SU-DHL-6 (cell line): ENCODE measurements around the gene STARD3.

ENCODE experiments used
- H2AFZ ChIP-seq: fragments of 200-600 bp; sonication (generic); 2 replicates; pipeline ENCODE4 v1.6.1; 2014; ENCODE audit warnings: low read depth, mild to moderate bottlenecking, moderate library complexity, mixed read lengths, antibody characterized with exemption, low read length; ENCODE audit not compliant: severe bottlenecking
- H3F3A ChIP-seq: fragments of 200-600 bp; shearing (Covaris generic); 2 replicates; pipeline ENCODE4 v1.6.0; 2016; ENCODE audit warnings: antibody characterized with exemption, mild to moderate bottlenecking; ENCODE audit not compliant: insufficient read depth
- H3K27ac ChIP-seq: fragments of 200-600 bp; sonication (generic); 2 replicates; pipeline ENCODE4 v1.5.1; 2016; ENCODE audit warnings: low read depth, mild to moderate bottlenecking, low read length, moderate library complexity, mixed read lengths
- H3K27me3 ChIP-seq: fragments of 200-600 bp; sonication (generic), shearing (Covaris generic); 2 replicates; pipeline ENCODE4 v1.6.0; 2014; ENCODE audit warnings: mild to moderate bottlenecking, low read length
- H3K36me3 ChIP-seq: fragments of 200-600 bp; sonication (generic); 2 replicates; pipeline ENCODE4 v1.6.1; 2014; ENCODE audit warnings: mild to moderate bottlenecking, low read length, mixed read lengths
- H3K4me2 ChIP-seq: fragments of 300-600, 200-600 bp; shearing (Covaris generic), sonication (generic); 2 replicates; pipeline ENCODE4 v1.6.0; 2014; ENCODE audit warnings: low read length, low read depth, mild to moderate bottlenecking; ENCODE audit not compliant: poor library complexity, severe bottlenecking
- H3K4me3 ChIP-seq: fragments of 200-600 bp; sonication (generic); 2 replicates; pipeline ENCODE4 v1.5.1; 2014; ENCODE audit warnings: antibody characterized with exemption, low read length, mild to moderate bottlenecking, mixed read lengths; ENCODE audit not compliant: insufficient read depth, poor library complexity, severe bottlenecking
- H3K79me2 ChIP-seq: fragments of 200-600 bp; sonication (generic); 2 replicates; pipeline ENCODE4 v1.6.1; 2014; ENCODE audit warnings: mild to moderate bottlenecking, low read length, moderate library complexity; ENCODE audit not compliant: insufficient read depth
- H3K9ac ChIP-seq: fragments of 200-600 bp; sonication (generic); 2 replicates; pipeline ENCODE4 v1.7.0; 2014; ENCODE audit warnings: mild to moderate bottlenecking, low read length
- H3K9me2 ChIP-seq: fragments of 200-600 bp; sonication (generic); replicated peaks from 2 replicates; pipeline ENCODE4 v1.6.1; 2014; ENCODE audit warnings: low read length; ENCODE audit not compliant: insufficient read depth
- H3K9me3 ChIP-seq: fragments of 200-600 bp; sonication (generic); 2 replicates; pipeline ENCODE4 v1.6.1; 2014; ENCODE audit warnings: low read length, mixed read lengths; ENCODE audit not compliant: insufficient read depth
- H4K20me1 ChIP-seq: fragments of 200-600 bp; sonication (generic); 2 replicates; pipeline ENCODE4 v1.6.1; 2014; ENCODE audit warnings: low read depth, mild to moderate bottlenecking, antibody characterized with exemption, low read length, moderate library complexity, mixed read lengths
- EZH2phosphoT487 ChIP-seq: fragments of 200-600 bp; sonication (generic), shearing (Covaris generic); conservative IDR thresholded peaks from 2 replicates; pipeline ENCODE4 v1.6.1; 2018; ENCODE audit warnings: mild to moderate bottlenecking, antibody characterized with exemption, low read length, moderate library complexity, mixed read lengths
- TF ChIP-seq, protein P1 (sequence below): fragments of 200-600 bp; sonication (generic); IDR thresholded peaks from one replicate; pipeline ENCODE4 v1.5.1; 2017; ENCODE audit warnings: antibody characterized with exemption, mild to moderate bottlenecking, low read length, moderate library complexity; ENCODE audit not compliant: insufficient read depth, poor library complexity, severe bottlenecking

Gene STARD3

DNA sequence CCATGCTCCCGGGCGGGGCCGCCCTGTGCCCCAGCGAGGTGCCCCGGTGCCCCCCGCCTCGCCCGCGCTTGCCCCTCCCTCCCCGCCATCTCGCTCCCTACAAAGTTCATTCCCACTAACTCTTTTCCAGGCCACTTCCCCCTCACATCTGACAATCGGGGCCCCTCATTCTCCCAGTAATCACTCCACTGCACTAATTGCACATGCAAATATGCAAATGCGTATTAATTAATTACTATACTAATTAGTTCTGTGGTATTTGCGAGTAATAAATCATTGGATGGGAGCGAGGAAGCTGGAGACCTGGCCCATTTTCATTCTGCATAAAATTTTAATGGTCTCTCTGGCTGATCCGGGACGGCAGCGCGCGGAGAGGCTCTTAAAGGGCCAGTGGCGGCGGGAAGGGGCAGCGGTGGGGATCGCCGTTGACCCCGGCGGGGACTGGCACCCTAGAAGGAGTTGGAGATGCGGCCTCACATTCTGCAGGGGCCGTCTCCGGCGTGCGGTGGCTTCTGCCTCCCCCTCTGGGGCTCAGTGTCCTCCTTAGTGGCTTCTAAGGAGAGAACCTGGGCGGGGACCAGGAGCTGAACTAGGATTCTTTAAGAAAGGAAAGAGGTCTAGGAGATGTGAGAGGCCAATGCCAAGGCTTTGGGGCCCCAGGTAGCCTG lies 18.6 kb upstream of the STARD3 start:
- peaks cover 26% of the 10 kb centered on the region for H3F3A ChIP-seq
- no peak overlapping the region for H3K27ac ChIP-seq
- peak overlapping the region; percentile 59 for H3K9ac ChIP-seq
- H3K9me2 ChIP-seq: no peaks in the 10 kb centered on the region
- no peaks in the 10 kb centered on the region for H4K20me1 ChIP-seq
- TF ChIP-seq EZH2phosphoT487: no peak
- TF ChIP-seq, protein P1, sequence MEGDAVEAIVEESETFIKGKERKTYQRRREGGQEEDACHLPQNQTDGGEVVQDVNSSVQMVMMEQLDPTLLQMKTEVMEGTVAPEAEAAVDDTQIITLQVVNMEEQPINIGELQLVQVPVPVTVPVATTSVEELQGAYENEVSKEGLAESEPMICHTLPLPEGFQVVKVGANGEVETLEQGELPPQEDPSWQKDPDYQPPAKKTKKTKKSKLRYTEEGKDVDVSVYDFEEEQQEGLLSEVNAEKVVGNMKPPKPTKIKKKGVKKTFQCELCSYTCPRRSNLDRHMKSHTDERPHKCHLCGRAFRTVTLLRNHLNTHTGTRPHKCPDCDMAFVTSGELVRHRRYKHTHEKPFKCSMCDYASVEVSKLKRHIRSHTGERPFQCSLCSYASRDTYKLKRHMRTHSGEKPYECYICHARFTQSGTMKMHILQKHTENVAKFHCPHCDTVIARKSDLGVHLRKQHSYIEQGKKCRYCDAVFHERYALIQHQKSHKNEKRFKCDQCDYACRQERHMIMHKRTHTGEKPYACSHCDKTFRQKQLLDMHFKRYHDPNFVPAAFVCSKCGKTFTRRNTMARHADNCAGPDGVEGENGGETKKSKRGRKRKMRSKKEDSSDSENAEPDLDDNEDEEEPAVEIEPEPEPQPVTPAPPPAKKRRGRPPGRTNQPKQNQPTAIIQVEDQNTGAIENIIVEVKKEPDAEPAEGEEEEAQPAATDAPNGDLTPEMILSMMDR: no peak
- peak overlapping the region; percentile 79 for H3K4me2 ChIP-seq
- peak overlapping the region; percentile 93 for H2AFZ ChIP-seq
- H3K4me3 ChIP-seq: peak overlapping the region; percentile 59
- H3K9me3 ChIP-seq: no peaks in the 10 kb centered on the region
- H3K36me3 ChIP-seq: no peaks in the 10 kb centered on the region
- H3K27me3 ChIP-seq: no peaks in the 10 kb centered on the region
- no peaks in the 10 kb centered on the region for H3K79me2 ChIP-seq

DNA sequence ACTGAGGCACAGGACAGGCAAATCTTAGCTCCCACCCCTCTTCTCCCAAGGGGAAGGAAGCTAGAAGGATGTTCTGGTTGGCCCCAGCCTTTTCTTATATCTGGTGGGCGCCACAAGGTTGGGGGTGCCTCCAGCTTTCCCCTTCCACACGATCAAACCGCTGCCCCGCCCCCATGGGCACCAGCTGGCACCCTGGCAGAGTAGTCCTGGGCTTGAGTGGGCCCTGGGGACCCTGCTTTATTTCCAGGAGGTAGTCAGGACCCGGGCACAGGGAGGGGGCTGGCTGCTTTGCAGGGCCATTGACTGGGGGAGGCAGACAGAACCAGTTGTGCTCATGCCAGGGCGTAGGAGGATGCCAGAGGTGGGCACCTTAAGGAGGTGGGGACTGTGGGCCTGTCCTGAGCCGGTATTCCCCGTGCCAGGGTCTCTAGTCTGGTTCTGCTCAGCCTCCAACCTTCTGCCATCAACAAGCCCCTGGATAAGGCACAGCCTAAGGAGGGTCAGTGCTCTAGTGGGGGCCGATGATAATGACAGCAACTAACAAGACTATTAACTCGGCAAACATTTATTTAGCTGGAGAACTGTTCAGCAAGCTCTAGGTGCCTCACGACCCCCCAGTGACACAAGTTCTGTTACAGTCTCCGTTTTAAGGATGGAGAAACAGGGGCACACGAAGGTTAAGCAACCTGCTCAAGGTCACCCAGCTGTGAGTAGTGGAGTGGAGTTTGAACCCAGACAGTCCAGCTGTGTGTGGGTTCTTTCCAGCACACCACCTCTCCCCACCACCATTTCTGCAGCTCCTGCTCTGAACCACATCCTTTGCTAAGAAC lies 17.8 kb upstream of the STARD3 start:
- H3K4me2 ChIP-seq: no peak overlapping the region
- no peaks in the 10 kb centered on the region for H3K9me3 ChIP-seq
- H3F3A ChIP-seq: peaks cover 26% of the 10 kb centered on the region
- TF ChIP-seq, protein P1: no peak
- no peak for TF ChIP-seq EZH2phosphoT487
- H3K79me2 ChIP-seq: no peaks in the 10 kb centered on the region
- no peaks in the 10 kb centered on the region for H3K27me3 ChIP-seq
- no peak overlapping the region; the same call in 1 of the 2 replicates for H3K9ac ChIP-seq
- no peak overlapping the region for H2AFZ ChIP-seq
- no peaks in the 10 kb centered on the region for H3K9me2 ChIP-seq
- H4K20me1 ChIP-seq: no peaks in the 10 kb centered on the region
- H3K4me3 ChIP-seq: no peak overlapping the region
- no peaks in the 10 kb centered on the region for H3K36me3 ChIP-seq
- no peak overlapping the region for H3K27ac ChIP-seq

DNA sequence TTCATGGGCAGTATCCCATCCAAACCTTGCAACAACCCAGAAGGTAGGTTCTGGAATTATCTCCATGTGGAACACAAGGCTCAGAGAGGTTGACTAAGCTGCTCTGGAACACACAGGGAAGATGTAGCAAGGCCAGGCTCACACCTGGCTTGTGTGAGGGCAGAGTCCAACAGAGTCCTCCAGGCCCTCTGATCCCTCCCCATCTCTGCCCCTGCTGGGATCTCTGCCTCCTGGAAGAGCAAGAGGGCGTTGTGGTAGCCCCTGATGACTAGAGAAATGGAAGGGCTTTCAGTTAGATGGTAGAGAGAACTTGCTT lies 17.2 kb upstream of the STARD3 start:
- TF ChIP-seq EZH2phosphoT487: no peak
- TF ChIP-seq, protein P1: no peak
- H3K79me2 ChIP-seq: no peaks in the 10 kb centered on the region
- no peak overlapping the region for H3K4me3 ChIP-seq
- no peaks in the 10 kb centered on the region for H3K27me3 ChIP-seq
- no peak overlapping the region for H3K9ac ChIP-seq
- no peak overlapping the region for H3K4me2 ChIP-seq
- H3K36me3 ChIP-seq: no peaks in the 10 kb centered on the region
- peaks cover 26% of the 10 kb centered on the region for H3F3A ChIP-seq
- H3K27ac ChIP-seq: no peak overlapping the region
- H3K9me2 ChIP-seq: no peaks in the 10 kb centered on the region
- H3K9me3 ChIP-seq: no peaks in the 10 kb centered on the region
- no peaks in the 10 kb centered on the region for H4K20me1 ChIP-seq
- no peak overlapping the region for H2AFZ ChIP-seq
